Measurements from ENCODE around the gene PDCL2.

PDCL2 gene

GRCh38 chr4:55510685-55511084 is 81.4 kb downstream of the PDCL2 start:
- no peak for TF ChIP-seq CTCF (IDR thresholded peaks at IDR 0.05; ENCODE audit: low read depth, low read length)
- Histone ChIP-seq H3K27me3 (no peaks in the 10 kb centered on the region), H3K4me1 (no peaks in the 10 kb centered on the region), H3K4me3 (ENCODE audit: low read depth, low read length) (no peak overlapping the region), H3K9me3 (no peaks in the 10 kb centered on the region), H3K36me3 (no peaks in the 10 kb centered on the region; the same call in 1 of the 2 replicates)
- no peak for DNase-seq

DNA sequence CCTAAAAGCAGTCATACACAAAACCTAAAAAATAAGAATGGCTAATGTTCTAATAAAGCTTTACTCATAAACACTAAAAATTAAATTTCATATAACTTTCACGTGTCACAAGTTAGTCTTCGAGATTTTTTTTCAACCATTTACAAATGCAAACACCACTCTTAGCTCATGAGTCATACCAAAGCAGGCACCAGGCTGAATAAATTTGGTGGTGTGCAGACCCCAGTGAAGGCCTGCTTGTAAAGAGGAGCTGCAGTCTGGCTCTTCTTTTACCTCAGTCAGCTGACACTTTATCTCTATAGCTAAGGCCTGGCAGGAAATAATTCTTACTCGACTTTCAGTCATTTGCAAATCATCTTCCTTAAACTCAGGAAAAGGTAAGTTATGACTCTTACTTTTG is 82.8 kb downstream of the PDCL2 start:
- H3K9me3 ChIP-seq = no peaks in the 10 kb centered on the region
- H3K36me3 ChIP-seq = no peaks in the 10 kb centered on the region; the same call in 1 of the 2 replicates
- DNase-seq = peak; percentile 23
- H3K4me1 ChIP-seq = no peaks in the 10 kb centered on the region
- no peak for TF ChIP-seq CTCF (IDR thresholded peaks at IDR 0.05; ENCODE audit: low read depth, low read length)
- H3K4me3 ChIP-seq (ENCODE audit: low read depth, low read length) = no peak overlapping the region
- no peaks in the 10 kb centered on the region for H3K27me3 ChIP-seq

DNA sequence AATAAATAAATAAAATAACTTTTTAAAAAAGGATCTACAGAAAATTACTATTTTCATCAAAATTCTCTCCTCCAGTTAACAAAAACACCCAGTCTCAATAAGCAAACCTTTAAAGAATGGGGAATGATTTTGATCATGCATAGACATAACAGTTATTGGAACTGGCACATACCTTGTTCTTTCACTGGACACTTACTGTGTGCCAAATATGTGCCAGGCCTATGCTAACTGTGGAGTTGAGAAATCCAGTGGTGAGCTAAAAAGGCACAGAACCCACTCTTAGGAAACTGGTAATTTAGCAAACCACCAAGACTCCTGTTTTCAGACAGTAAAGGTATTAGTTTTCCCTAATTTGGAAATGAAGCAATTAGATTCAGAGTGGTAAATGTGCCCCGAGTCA is 84.4 kb downstream of the PDCL2 start:
- no peaks in the 10 kb centered on the region for H3K27me3 ChIP-seq
- no peaks in the 10 kb centered on the region for H3K9me3 ChIP-seq
- no peak overlapping the region for H3K4me3 ChIP-seq (ENCODE audit: low read depth, low read length)
- no peaks in the 10 kb centered on the region for H3K4me1 ChIP-seq
- H3K36me3 ChIP-seq = no peaks in the 10 kb centered on the region; the same call in 1 of the 2 replicates
- DNase-seq = no peak
- TF ChIP-seq CTCF (IDR thresholded peaks at IDR 0.05; ENCODE audit: low read depth, low read length) = no peak
